M059J (cell line): ENCODE data around the gene ARSA. TPM values are rescaled to one million over a fixed set of nuclear protein-coding genes. Genes with fewer than 3 reads are reported as not detected.
"Not testable (repeated sequence)": the region's sequence is repeated elsewhere in the genome, so short reads cannot be mapped to it uniquely, and the experiment has no call there.

ENCODE experiments used
- DNase-seq: peaks from one replicate; pipeline ENCODE4 v3.0.0-alpha.2; 2012; ENCODE audit warnings: low read depth
- total RNA-seq: library from RNA; depleted of rRNA; stranded (reverse); fragments of >200 nt; shearing (Covaris generic); gene quantifications from 2 replicates; pipeline ENCODE4 v1.2.3, GENCODE V29; 2014

ARSA gene
- total RNA-seq, 1 experiment from 2014 or later = 10.9 TPM

- no peak for DNase-seq
Measured at GRCh38 chr22:50622723-50623327, 5.1 kb downstream of the ARSA start.

DNA sequence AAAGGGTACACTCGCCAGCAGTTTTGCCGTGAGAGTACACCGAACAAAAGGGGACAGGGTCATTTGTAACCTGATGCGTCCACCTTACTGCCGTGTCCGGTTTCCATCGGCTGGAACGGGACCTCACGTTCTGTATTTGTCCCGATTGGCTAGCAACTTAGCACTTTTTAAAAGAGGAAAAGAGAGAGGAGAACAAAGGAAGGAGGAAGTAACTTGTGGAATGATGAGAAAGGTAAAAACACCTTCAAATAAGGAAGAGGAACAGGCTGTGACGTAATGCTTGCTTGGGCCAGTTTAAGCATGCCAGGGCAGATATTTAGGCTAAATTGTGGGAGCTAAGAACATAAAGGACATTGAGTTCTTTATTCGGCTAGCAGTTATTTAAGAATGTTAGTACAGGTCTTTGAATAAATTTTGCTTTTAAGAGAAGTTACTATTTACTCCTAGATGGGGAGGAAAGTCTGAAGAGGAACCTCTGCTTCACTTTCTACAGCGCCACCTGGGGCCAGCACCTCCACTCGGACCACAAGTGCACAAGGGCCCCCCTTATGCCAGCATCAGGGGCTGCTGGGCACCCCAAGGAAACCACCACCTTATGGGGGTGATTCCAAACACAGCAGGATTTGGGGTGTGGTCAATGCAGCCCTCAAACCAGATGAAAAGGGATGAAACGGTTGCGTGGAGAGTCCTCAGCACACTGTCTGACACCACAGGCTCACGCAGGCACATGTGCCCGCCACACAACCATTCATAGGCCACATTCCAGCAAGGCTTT, 5.8 kb downstream of the ARSA start:
- DNase-seq = no peak

- DNase-seq = no peak
Measured at GRCh38 chr22:50621356-50621880, 6.5 kb downstream of the ARSA start.

GRCh38 chr22:50620593-50621355, 7.2 kb downstream of the ARSA start:
- DNase-seq = no peak

DNA sequence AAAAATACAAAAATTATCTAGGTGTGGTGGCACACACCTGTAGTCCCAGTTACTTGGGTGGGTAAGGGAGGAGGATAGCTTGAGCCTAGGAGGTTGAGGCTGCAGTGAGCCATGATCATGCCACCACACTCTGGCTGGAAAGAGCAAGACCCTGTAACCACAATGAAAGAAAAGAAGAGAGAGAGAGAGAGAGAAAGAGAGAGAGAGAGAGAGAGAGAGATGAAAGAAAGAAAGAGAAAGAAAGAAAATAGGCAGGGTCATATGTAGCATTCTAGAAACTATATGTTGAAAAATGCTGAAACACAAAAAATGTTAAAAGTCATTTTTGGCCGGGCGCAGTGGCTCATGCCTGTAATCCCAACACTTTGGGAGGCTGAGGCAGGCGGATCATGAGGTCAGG, 13.7 kb downstream of the ARSA start:
- not testable (repeated sequence) for DNase-seq

DNA sequence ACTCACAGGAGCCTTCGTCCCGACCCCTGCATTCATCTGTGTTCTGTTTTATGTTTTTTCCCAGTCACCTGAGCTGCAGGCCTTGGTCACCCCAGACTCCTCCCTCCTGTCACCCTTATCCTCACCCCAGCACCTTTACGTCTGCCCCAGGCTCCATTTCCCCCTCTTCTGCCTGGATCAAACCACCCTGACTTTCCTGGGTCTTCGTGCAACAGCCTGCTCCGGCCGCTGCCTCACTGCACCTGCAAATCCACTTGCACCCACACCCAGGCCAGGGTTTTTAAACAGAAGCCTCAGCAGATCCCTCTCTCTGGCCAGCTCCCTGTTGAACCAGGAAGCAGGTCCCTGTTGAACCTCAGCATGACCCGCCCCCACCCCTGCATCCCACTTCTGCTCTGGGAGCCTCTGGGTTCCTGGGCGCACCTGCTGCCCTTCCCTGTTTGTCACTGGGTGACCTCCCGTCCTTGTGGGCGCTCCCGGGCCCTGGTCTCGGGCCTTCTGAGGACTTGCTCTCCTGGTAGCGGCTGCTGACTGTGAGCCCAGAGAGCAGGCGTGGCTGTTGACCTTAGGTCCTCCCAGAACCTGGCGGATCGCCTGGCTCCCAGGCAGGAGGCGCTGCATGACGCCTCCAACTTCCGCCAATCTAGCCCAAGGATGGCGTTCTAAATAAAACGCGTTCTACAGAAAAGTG, 14.5 kb downstream of the ARSA start:
- DNase-seq = no peak

GRCh38 chr22:50612528-50613221, 15.3 kb downstream of the ARSA start:
- no peak for DNase-seq

- DNase-seq = no peak
Measured at GRCh38 chr22:50612168-50612527, 15.8 kb downstream of the ARSA start.

- no peak for DNase-seq
Measured at GRCh38 chr22:50611341-50612060, 16.5 kb downstream of the ARSA start.

DNA sequence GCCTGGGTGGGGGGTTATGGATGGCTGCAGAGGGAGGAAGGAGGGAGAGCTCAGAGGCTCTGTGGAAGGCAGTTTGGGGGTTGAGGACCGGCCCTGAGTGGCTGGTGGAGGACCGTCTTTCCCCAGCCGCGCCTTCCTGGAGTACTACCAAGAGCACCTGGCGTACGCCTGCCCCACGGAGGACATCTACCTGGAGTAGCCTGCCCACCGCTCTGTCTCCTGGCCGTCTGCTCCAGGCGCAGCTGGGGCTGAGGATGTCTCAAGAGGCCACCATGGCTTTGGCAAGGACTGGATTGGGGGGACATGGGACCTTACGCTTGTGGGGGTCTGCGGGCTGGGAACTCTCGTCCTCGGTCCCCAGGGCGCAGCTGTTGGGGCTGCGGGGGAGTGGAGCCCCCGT, 17.4 kb downstream of the ARSA start:
- DNase-seq = no peak

- no peak for DNase-seq
Measured at GRCh38 chr22:50610041-50610451, 17.9 kb downstream of the ARSA start.

GRCh38 chr22:50609599-50609998, 18.4 kb downstream of the ARSA start:
- DNase-seq = no peak

GRCh38 chr22:50608996-50609395, 19.0 kb downstream of the ARSA start:
- DNase-seq = no peak

GRCh38 chr22:50608058-50608840, 19.7 kb downstream of the ARSA start:
- DNase-seq = not testable (repeated sequence)

DNA sequence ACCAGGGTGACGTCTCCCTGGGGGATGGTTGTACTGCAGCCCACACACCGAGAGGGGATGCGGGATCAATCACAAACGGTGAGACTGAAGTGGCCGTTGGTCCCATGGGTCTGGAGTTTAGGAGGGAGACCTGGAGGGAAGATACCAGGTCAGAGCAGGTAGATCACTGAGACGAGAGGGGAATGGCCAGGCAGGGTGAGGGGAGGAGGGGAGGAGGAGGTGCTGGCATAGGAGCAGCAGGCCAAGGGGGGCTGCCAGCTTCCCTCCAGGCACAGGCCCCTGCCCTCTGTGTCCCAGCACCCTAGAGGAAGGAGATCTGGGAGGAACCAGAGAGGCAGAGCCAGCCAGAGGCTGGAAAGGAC, 20.3 kb downstream of the ARSA start:
- no peak for DNase-seq

- no peak for DNase-seq
Measured at GRCh38 chr22:50606946-50607658, 20.9 kb downstream of the ARSA start.

DNA sequence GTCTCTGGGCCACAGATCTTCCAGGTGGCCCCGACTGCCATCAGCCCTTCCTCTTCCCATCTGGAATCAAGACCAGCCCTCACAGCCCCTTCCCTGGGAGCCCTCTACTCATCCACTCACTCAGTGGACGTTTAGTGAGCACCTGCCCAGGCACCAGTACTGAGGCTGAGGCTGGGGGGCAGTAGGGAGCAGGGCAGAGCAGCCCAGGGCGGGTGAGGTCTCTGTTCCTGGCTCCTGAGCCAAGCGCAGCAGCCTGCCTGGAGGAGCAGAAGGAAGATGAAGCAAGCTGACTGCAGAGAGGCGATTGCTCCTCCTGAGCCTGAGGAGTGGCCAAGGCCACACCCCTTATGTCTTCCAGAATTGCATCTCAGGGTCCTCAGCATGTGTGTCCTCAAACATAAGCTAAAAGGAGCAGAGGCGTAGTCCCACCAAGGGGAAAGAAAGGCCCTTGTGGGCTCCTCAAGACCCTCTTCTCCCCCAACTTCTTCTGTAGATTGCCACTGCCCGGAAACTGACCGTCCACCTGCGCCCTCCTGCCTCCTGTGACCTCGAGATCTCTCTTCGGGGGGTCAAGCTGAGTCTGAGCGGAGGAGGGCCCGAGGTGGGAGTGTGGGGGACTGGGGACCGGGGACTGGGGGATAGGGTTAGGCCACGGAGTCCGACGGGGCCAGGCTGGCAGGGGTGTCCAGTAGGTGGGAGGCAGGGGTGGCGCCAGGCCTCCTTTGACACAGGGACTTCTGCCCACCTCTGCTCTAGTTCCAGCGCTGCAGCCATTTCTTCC, 21.6 kb downstream of the ARSA start:
- no peak for DNase-seq

GRCh38 chr22:50605613-50606074, 22.3 kb downstream of the ARSA start:
- DNase-seq = no peak
